HG02938 (cell line): Measurements from ENCODE around the gene ALX4.

ENCODE experiments used
- ATAC-seq: cut with Tn5 transposase; IDR thresholded peaks from one replicate; pipeline ENCODE4 v1.9.1; 2021; ENCODE audit warnings: mild to moderate bottlenecking, moderate library complexity; ENCODE audit not compliant: unreplicated experiment

Gene ALX4

DNA sequence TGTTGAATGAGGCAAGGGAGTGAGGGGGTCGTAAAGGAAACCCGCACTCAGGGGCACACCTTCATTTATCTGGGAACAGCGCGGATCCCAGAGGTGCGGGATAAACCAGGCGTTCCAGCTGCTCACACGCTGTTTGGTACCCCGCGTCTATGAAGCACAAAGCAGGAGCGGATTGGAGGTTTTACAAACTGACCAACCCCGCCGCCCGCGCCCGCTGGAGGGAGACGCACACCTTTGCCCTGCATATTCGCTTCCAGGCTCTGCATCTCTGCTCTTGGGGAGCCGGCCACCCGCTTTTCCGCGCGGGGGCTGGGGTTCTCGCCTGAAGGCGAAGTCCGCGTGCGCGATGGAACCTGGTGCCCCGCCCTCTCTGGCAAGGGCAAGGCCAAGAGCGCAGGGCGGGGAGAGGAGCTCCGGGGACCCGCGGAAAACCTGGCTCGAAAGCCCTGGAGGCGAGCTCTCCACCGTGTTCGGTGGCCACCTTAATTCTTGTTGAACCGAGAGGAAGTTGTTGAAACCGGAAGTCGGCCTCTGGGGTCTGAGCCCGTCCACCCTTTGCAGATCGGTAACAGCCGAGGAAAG lies 6.8 kb upstream of the ALX4 start:
- no peak for ATAC-seq

- no peak for ATAC-seq
Measured at GRCh38 chr11:44315947-44316658, 6.2 kb upstream of the ALX4 start.

DNA sequence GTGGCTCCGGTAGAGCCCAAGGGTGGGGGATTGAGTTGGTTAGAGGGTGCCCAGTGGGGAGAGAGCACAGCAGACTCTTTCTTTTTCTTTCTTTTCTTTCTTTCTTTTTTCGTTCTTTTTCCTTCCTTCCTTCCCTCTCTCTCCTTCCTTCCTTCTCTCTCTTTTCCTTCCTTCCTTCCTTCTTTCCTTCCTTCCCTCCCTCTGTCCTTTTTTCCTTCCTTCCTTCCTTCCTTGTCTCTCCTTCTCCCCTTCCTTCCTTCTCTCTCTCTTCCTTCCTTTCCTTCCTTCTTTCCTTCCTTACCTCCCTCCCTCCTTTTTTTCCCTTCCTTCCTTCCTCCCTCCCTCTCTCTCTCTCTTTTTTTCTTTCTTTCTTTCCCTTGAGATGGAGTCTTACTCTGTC lies 4.8 kb upstream of the ALX4 start:
- ATAC-seq, result no peak

DNA sequence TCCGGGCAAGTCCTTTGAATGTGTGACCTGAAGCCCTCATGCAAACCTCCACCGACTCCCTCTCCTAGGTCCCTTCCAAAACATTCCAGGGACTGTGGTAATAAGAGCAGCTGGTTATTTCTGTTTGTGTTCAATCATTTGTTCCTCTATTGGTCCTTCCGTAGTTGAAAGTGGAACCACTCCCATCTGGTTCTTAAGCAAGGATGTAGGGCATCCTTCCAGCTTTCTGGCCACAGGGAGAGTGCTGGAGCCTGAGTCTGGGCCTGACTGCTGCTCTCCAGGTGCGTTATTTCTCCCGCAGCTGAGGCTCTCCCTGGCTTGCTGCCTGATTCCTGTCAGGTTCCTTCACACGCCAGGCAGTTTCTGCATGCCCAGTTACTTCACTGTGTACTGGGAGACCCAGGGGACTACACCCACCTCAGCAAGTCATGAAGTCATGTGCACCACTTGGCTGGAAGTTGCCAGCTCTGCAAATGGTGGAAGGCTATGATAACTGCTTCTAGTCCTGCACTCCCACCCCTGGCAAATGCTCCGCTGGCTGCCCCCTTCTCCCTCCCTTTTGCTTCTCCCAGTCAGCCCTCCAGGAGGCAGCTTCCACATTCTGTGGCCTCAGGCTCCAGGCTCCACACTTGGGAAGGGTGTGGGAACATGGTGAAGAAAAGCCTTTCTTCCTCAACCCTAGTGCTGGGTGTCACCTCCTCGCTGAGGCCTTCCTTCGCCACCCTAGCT lies 4.0 kb upstream of the ALX4 start:
- no peak for ATAC-seq

DNA sequence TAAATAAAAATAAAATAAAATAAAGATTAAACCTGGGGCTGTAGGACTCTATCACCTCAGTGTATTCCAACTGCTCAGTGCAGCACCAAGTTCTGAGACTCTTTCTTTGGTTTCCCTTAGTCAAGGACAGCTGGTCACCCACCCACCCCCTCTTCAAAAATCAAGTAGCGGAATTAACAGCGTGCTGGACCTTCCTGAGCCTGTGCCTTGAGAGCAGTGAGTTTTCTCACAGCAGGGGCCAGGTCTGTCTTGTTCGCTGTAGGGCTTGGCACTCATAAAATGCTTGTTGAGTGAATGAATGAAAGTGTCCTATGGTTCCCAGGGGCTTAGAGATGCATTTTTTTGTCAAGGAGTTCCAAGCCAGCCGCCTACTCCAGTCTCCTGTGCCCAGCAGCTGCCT lies 2.9 kb upstream of the ALX4 start:
- no peak for ATAC-seq

GRCh38 chr11:44311339-44312261 lies 1.7 kb upstream of the ALX4 start:
- ATAC-seq, result no peak

- ATAC-seq, result no peak
Measured at GRCh38 chr11:44310463-44311272, 729 bp upstream of the ALX4 start.

DNA sequence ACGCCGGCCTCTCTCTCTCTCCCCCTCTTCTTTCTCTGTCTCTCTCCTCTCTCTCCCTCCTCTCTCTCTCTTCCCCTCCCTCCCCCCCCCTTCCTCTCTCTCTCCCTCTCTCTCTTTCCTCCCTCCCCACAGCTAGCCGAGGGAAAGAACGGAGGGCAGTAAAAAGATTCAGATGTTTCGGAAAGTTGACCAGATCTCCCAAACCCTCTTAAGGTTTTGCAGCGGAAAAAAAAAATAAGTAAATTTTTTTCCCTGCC lies 195 bp upstream of the ALX4 start:
- ATAC-seq, result no peak

- ATAC-seq, result no peak
Measured at GRCh38 chr11:44308923-44309477, 939 bp downstream of the ALX4 start.

- no peak for ATAC-seq
Measured at GRCh38 chr11:44308256-44308922, 1.6 kb downstream of the ALX4 start.

DNA sequence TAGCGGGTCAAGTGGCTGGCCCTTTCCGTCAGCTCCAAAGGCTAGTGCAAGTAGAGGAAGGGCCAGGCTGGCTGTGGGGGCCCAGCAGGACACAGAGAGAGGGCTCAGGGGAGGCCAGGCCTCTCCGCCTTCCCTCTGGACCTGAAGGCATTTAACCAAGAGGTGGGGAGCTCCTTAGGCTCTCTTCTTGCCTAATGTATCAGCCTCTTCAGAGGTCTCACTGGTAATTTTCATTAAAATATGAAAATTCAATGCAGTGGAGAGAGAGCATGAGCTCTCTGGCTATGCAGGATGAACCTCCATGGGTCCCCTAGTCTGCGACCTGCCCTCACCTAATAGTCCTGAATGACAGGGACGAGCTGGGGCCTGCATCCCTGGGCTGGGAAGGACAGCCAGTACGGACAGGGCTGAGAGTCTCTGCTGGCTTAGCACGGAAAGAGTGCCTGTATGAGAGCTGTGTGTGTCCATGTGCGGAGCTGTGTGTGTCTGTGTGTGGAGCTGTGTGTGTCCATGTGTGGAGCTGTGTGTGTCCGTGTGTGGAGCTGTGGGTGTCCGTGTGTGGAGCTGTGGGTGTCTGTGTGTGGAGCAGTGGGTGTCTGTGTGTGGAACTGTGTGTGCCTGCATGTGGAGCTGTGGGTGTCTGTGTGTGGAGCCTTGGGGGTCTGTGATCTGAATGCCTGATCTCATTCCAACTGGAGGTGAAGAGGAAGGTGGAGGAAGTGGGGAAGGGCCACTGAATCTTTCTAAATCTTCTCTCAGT lies 2.4 kb downstream of the ALX4 start:
- no peak for ATAC-seq

GRCh38 chr11:44306918-44307244 lies 3.1 kb downstream of the ALX4 start:
- ATAC-seq, result no peak

DNA sequence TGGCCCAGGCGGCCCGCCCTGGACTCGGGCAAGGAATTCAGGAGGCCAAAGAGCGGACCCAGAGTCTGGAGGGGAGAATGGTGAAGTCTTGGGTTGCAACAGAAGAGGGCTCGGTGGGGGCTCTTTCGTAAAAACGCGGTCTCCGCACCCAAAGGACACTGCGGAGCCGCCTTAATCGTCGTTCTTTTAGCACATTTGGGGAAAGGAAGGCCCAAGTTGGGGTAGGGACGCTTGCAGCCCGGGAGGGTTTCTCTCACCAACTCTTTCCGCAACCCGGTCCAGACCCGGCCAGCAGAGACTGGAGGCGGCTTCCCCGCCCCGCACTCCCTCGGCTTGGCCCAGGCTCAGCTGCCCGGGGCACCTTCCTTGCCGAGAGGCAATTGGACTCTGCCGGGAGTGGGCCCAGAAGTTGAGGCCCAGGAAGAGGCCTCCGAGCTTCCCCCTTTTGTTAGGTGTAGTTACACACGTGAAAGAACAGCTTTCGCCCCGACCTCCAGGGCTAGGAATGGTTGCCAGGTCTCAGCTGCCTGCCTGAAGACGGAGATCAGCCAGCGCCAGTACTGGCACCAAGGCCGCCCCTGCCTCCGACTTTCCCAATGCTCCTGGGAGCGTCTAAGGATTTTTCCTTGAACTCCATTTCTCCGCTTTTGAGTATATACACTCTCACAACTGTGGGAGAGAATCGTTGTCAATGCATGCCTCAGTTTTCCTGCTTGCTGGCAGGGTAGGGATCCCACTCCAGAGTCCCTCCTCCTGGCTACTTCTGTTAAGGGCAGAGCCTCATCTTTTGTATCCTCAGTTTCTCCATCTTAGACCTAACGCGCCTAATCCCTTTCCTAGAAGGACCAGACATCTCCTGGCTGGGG lies 3.7 kb downstream of the ALX4 start:
- ATAC-seq, result no peak

- ATAC-seq, result no peak
Measured at GRCh38 chr11:44305470-44306051, 4.4 kb downstream of the ALX4 start.

DNA sequence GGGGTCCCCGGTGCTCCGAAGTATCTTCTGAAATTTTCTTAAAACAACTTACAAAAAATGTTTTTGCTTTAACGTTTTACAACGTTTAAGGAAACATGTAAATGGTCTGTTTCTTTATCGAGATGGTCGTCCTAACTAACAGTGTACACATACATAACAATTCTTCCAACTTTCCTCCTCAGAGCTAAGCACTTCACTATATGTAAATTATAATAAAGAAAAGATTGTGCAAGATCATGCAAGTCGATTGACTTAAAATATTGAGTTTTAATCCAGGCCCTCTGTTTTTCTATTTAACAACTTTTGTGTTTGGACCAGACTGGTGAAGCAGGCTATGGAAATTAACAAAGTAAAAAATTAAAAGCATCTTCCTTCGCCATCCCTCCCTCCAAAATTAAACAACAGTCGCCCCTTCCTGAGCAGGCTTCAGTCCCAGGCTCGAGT lies 4.9 kb downstream of the ALX4 start:
- no peak for ATAC-seq

GRCh38 chr11:44304091-44305025 lies 5.6 kb downstream of the ALX4 start:
- ATAC-seq, result no peak
